ENCODE measurements around the gene RAD23A. TPM values are rescaled to one million over a fixed set of nuclear protein-coding genes. Genes with fewer than 3 reads are reported as not detected.

The RAD23A gene
- polyA plus RNA-seq, 1 experiment: 36.2 TPM

- no peak for TF ChIP-seq CTCF (IDR thresholded peaks at IDR 0.05; ENCODE audit: low read depth, low read length)
- DNase-seq (ENCODE audit: low read depth, low spot score): no peak
- ChIA-PET POLR2A (interaction anchor here (0.7 to 0.9 kb wide), 2 partner anchors 20 to 184 kb away, joined by 3 read pairs; partner anchors contain the start of genes IER2, RAD23A and STX10), CTCF (interaction anchor here (0.5 to 4.4 kb wide), 74 partner anchors 9 to 980 kb away, joined by 3 to 66 read pairs (median 4); partner anchors contain the start of genes CALR, DNASE2, GADD45GIP1 and IER2)
- no peak overlapping the region for H3K27ac ChIP-seq (ENCODE audit: low read depth, low read length)
- H3K9me3 ChIP-seq (ENCODE audit: control insufficient read depth, insufficient read depth, low read length): no peaks in the 10 kb centered on the region
- no peaks in the 10 kb centered on the region for H3K27me3 ChIP-seq (ENCODE audit: control insufficient read depth, insufficient read depth, low read length)
- H3K4me3 ChIP-seq (ENCODE audit: low read depth, low read length): no peak overlapping the region
These were observed 20.1 kb downstream of the RAD23A start for GRCh38 chr19:12965812-12966135.

- ChIA-PET POLR2A (no interaction called here), CTCF (interaction anchor here (0.6 to 4.4 kb wide), 7 partner anchors 9 to 905 kb away, joined by 3 to 54 read pairs (median 4); no protein-coding TSS in a partner anchor)
- H3K9me3 ChIP-seq (ENCODE audit: control insufficient read depth, insufficient read depth, low read length): no peaks in the 10 kb centered on the region
- no peak for TF ChIP-seq CTCF (IDR thresholded peaks at IDR 0.05; ENCODE audit: low read depth, low read length)
- no peak overlapping the region for H3K4me3 ChIP-seq (ENCODE audit: low read depth, low read length)
- H3K27ac ChIP-seq (ENCODE audit: low read depth, low read length): no peak overlapping the region
- no peaks in the 10 kb centered on the region for H3K27me3 ChIP-seq (ENCODE audit: control insufficient read depth, insufficient read depth, low read length)
- no peak for DNase-seq (ENCODE audit: low read depth, low spot score)
These were observed 22.2 kb downstream of the RAD23A start for GRCh38 chr19:12967907-12968306.

GRCh38 chr19:12969292-12969988, 23.8 kb downstream of the RAD23A start, which contains the start of gene DAND5:
DAND5 (plus strand) TSS chr19:12969576; CDS start chr19:12969661, 85 bp downstream.
- POLR2A ChIA-PET: interaction anchor here (1.0 kb wide), 1 partner anchor 183 kb away, joined by 3 read pairs; no protein-coding TSS in a partner anchor
- TF ChIP-seq CTCF (IDR thresholded peaks at IDR 0.05; ENCODE audit: low read depth, low read length): no peak
- CTCF ChIA-PET: interaction anchor here (0.6 to 1.7 kb wide), 4 partner anchors 8 to 124 kb away, joined by 3 to 4 read pairs (median 4); no protein-coding TSS in a partner anchor
- no peak within 1 kb of the TSS for H3K4me3 ChIP-seq (ENCODE audit: low read depth, low read length)
- no peak within 1 kb of the TSS for H3K27ac ChIP-seq (ENCODE audit: low read depth, low read length)
- no peaks in the 10 kb centered on the region for H3K9me3 ChIP-seq (ENCODE audit: control insufficient read depth, insufficient read depth, low read length)
- DNase-seq (ENCODE audit: low read depth, low spot score): no peak
- H3K27me3 ChIP-seq (ENCODE audit: control insufficient read depth, insufficient read depth, low read length): no peaks in the 10 kb centered on the region

- no peak for TF ChIP-seq CTCF (IDR thresholded peaks at IDR 0.05; ENCODE audit: low read depth, low read length)
- H3K27me3 ChIP-seq (ENCODE audit: control insufficient read depth, insufficient read depth, low read length): no peaks in the 10 kb centered on the region
- ChIA-PET CTCF (interaction anchor here (1.7 kb wide), 1 partner anchor 7 kb away, joined by 4 read pairs; no protein-coding TSS in a partner anchor), POLR2A (interaction anchor here (1.0 kb wide), 1 partner anchor 182 kb away, joined by 3 read pairs; no protein-coding TSS in a partner anchor)
- no peak overlapping the region for H3K27ac ChIP-seq (ENCODE audit: low read depth, low read length)
- no peak overlapping the region for H3K4me3 ChIP-seq (ENCODE audit: low read depth, low read length)
- no peak for DNase-seq (ENCODE audit: low read depth, low spot score)
- H3K9me3 ChIP-seq (ENCODE audit: control insufficient read depth, insufficient read depth, low read length): no peaks in the 10 kb centered on the region
These were observed 24.6 kb downstream of the RAD23A start for GRCh38 chr19:12970070-12970820.

Data from AG04450 (cell line).